SK-N-SH (cell line): ENCODE measurements around the gene CDH16. TPM values are rescaled to one million over a fixed set of nuclear protein-coding genes. Genes with fewer than 3 reads are reported as not detected.

Experiments
- CTCF ChIA-PET: fragments of 300-600, 350-600 bp; formaldehyde crosslinking; extraction: SDS; loops from one replicate; lab custom pipeline; 2021; lab: Yijun Ruan, JAX
- POLR2A ChIA-PET: fragments of 350-600 bp; sonication (Branson Sonifier 250); formaldehyde crosslinking; extraction: SDS; loops from one replicate; lab custom pipeline; 2020; ENCODE audit warnings: antibody characterized with exemption, inconsistent platforms; lab: Yijun Ruan, JAX
- DNase-seq: peaks from one replicate; pipeline ENCODE4 v3.0.0; 2012
- H2AFZ ChIP-seq: fragments of 200-600 bp; sonication (generic); 2 replicates; pipeline ENCODE4 v1.8.1; 2016; ENCODE audit warnings: antibody characterized with exemption, mild to moderate bottlenecking, low read depth
- H3F3A ChIP-seq: fragments of 200-600 bp; sonication (generic); replicated peaks from 2 replicates; pipeline ENCODE3; 2016; ENCODE audit warnings: antibody characterized with exemption, mild to moderate bottlenecking; ENCODE audit not compliant: insufficient read depth
- H3K27ac ChIP-seq, 2 experiments: fragments of 200-500 bp in 1 of 2; fragments of 200-600 bp in 1 of 2; sonication (Bioruptor generic) in 1 of 2; sonication (generic), shearing (Covaris generic) in 1 of 2; 2 replicates each; pipeline versions ENCODE4 v1.5.1 to v1.6.1; 2014 to 2016; ENCODE audit warnings: low read depth in 2 of 2, inconsistent platforms in 1 of 2, low read length in 1 of 2, mild to moderate bottlenecking in 1 of 2, mixed read lengths in 1 of 2
- H3K27me3 ChIP-seq: fragments of 200-600 bp; sonication (generic), shearing (Covaris generic); 2 replicates; pipeline ENCODE4 v1.6.1; 2016; ENCODE audit warnings: mixed run types; ENCODE audit not compliant: insufficient read depth
- H3K36me3 ChIP-seq, 2 experiments: fragments of 200-500 bp in 1 of 2; fragments of 200-600 bp in 1 of 2; sonication (Bioruptor generic) in 1 of 2; sonication (generic) in 1 of 2; replicated peaks in 1 of 2; 2 replicates each; pipeline versions ENCODE3 to v1.5.1; 2014 to 2016; ENCODE audit warnings: low read length in 1 of 2, mild to moderate bottlenecking in 1 of 2; ENCODE audit not compliant: insufficient read depth in 2 of 2, control insufficient read depth in 1 of 2
- H3K4me1 ChIP-seq, 2 experiments: fragments of 200-500 bp in 1 of 2; fragments of 200-600 bp in 1 of 2; sonication (Bioruptor generic) in 1 of 2; sonication (generic), shearing (Covaris generic) in 1 of 2; 2 replicates each; pipeline versions ENCODE4 v1.5.1 to v1.6.1; 2014 to 2016; ENCODE audit warnings: low read depth in 1 of 2, low read length in 1 of 2, mixed run types in 1 of 2; ENCODE audit not compliant: insufficient read depth in 2 of 2, control insufficient read depth in 1 of 2
- H3K4me2 ChIP-seq: fragments of 200-600 bp; sonication (generic), shearing (Covaris generic); 2 replicates; pipeline ENCODE4 v1.6.1; 2017; ENCODE audit warnings: mixed run types
- H3K4me3 ChIP-seq, 2 experiments: fragments of 200-500 bp in 1 of 2; fragments of 200-600 bp in 1 of 2; sonication (Bioruptor generic) in 1 of 2; sonication (generic), shearing (Covaris generic) in 1 of 2; 2 replicates each; pipeline versions ENCODE4 v1.5.1 to v1.8.1; 2014 to 2016; ENCODE audit warnings: low read depth in 2 of 2, inconsistent platforms in 1 of 2, low read length in 1 of 2, mild to moderate bottlenecking in 1 of 2, mixed read lengths in 1 of 2, moderate library complexity in 1 of 2
- H3K79me2 ChIP-seq: fragments of 200-600 bp; sonication (generic); 2 replicates; pipeline ENCODE4 v1.8.1; 2017; ENCODE audit warnings: mild to moderate bottlenecking; ENCODE audit not compliant: insufficient read depth
- H3K9ac ChIP-seq: fragments of 200-600 bp; sonication (generic); 2 replicates; pipeline ENCODE4 v1.6.1; 2017; ENCODE audit warnings: mixed run types
- H3K9me2 ChIP-seq: fragments of 200-600 bp; sonication (generic); 2 replicates; pipeline ENCODE4 v1.6.1; 2017; ENCODE audit warnings: mixed run types
- H3K9me3 ChIP-seq: fragments of 200-600 bp; sonication (generic); 2 replicates; pipeline ENCODE4 v1.6.1; 2017; ENCODE audit warnings: mixed run types, mild to moderate bottlenecking, moderate library complexity
- H4K20me1 ChIP-seq: fragments of 200-600 bp; sonication (generic); 2 replicates; pipeline ENCODE4 v1.6.1; 2017; ENCODE audit warnings: mild to moderate bottlenecking, mixed run types; ENCODE audit not compliant: insufficient read depth
- GABPA ChIP-seq: IDR thresholded peaks from 2 replicates; pipeline ENCODE4 v1.4.0; 2012; ENCODE audit warnings: low read depth, mild to moderate bottlenecking
- NFIC ChIP-seq: IDR thresholded peaks from 2 replicates; pipeline ENCODE4 v1.4.0; 2012; ENCODE audit warnings: borderline replicate concordance
- NRF1 ChIP-seq: IDR thresholded peaks from 2 replicates; pipeline ENCODE4 v1.6.1; 2012; ENCODE audit warnings: low read depth, mild to moderate bottlenecking, low read length
- RAD21 ChIP-seq: IDR thresholded peaks from 2 replicates; pipeline ENCODE4 v1.6.1; 2012; ENCODE audit warnings: mild to moderate bottlenecking, low read length
- RCOR1 ChIP-seq: fragments of 150-350 bp; IDR thresholded peaks from 2 replicates; pipeline ENCODE4 v1.6.1; 2017; ENCODE audit warnings: antibody characterized with exemption, low read length
- RFX5 ChIP-seq: IDR thresholded peaks from 2 replicates; pipeline ENCODE4 v1.6.1; 2012; ENCODE audit warnings: mild to moderate bottlenecking, improper control_type of control experiment, low read length
- SMC3 ChIP-seq: IDR thresholded peaks from 2 replicates; pipeline ENCODE4 v1.6.1; 2012; ENCODE audit warnings: low read depth, low read length, improper control_type of control experiment
- TAF1 ChIP-seq: IDR thresholded peaks from 2 replicates; pipeline ENCODE4 v1.6.1; 2012; ENCODE audit warnings: low read depth, mild to moderate bottlenecking, low read length, moderate library complexity, borderline replicate concordance
- TCF12 ChIP-seq: IDR thresholded peaks from 2 replicates; pipeline ENCODE4 v1.4.0; 2012
- WGBS: methylation state at CpG from one replicate; pipeline ENCODE4 v1.1.6; 2017; ENCODE audit warnings: low lambda C conversion rate; 5-methylcytosine and 5-hydroxymethylcytosine counted together
- polyA plus RNA-seq, 3 experiments: library from polyadenylated mRNA; depleted of rRNA; stranded (reverse); fragments of >200 nt; gene quantifications; 2 replicates each; pipeline ENCODE4 v1.2.3, GENCODE V29; 2012
- TF ChIP-seq, protein P1 (sequence below): IDR thresholded peaks from 2 replicates; pipeline ENCODE4 v1.4.0; 2012; ENCODE audit warnings: low read depth, borderline replicate concordance
- TF ChIP-seq, protein P2 (sequence below): fragments of 200-600 bp; sonication (generic); IDR thresholded peaks from 2 replicates; pipeline ENCODE4 v1.6.1; 2017; ENCODE audit warnings: antibody characterized with exemption, mild to moderate bottlenecking, moderate library complexity
- TF ChIP-seq, protein P3 (sequence below): fragments of 150-350 bp; IDR thresholded peaks from 2 replicates; pipeline ENCODE4 v1.6.1; 2016; ENCODE audit warnings: mild to moderate bottlenecking, low read depth, low read length
- TF ChIP-seq, protein P4 (sequence below): IDR thresholded peaks from 2 replicates; pipeline ENCODE4 v1.6.1; 2012; ENCODE audit warnings: mild to moderate bottlenecking, low read depth, low read length, moderate library complexity
- TF ChIP-seq, protein P5 (sequence below): IDR thresholded peaks from 2 replicates; pipeline ENCODE4 v1.4.0; 2012; ENCODE audit warnings: low read depth

CDH16 gene
- polyA plus RNA-seq, 1 of the 3 experiments (the other 2 are of a cell fraction): not detected

DNA sequence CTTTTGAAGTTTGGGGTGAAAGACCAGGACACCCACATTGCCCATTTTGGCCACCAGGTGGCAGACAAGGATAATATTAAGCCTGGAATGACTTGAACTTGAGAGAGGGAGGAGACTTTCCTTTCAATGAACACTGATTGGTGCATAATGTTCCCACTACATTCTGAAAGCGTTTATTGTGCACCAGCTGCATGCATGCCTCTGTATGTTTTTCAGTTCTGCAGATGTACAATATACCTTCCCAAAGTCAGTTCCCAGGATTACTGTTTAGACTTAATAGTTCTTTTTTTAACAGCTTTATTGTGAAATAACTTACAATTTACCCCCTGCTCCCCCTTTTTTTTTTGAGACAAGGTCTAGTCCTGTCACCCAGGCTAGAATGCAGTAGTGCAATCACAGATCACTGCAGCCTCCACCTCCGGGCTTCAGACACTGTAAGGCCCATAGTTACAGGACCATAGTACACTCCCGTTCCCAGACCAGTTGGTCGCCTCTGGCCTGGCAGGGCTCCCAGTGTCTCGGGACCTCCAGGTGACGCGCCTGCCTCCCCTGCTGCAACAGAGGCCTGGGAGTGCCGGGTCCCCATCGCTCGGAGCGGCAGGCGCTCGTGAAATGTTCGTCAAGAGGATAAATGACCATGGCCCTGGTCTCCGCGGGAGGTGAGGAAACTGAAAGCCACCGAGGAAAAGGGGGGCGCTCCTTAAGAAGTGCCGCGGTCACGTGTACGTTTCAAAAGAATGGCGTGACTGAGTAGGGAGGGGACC is 28.8 kb upstream of the CDH16 start:
- Histone ChIP-seq H3K4me1 (peaks cover 0 to 8% of the 10 kb centered on the region in 2 experiments; a peak in 1 of 4 replicates), H4K20me1 (no peaks in the 10 kb centered on the region), H3K9ac (no peak overlapping the region), H3K79me2 (no peaks in the 10 kb centered on the region), H3K27me3 (no peaks in the 10 kb centered on the region)
- CTCF ChIA-PET: interaction anchor here (0.6 to 3.6 kb wide), 23 partner anchors 12 to 273 kb away, joined by 3 to 22 read pairs (median 3); partner anchors contain the start of genes CES2 and CES3
- POLR2A ChIA-PET: no interaction called here
- no peak for TF ChIP-seq TCF12
- TF ChIP-seq, protein P1, sequence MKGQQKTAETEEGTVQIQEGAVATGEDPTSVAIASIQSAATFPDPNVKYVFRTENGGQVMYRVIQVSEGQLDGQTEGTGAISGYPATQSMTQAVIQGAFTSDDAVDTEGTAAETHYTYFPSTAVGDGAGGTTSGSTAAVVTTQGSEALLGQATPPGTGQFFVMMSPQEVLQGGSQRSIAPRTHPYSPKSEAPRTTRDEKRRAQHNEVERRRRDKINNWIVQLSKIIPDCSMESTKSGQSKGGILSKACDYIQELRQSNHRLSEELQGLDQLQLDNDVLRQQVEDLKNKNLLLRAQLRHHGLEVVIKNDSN: no peak
- TF ChIP-seq, protein P2, sequence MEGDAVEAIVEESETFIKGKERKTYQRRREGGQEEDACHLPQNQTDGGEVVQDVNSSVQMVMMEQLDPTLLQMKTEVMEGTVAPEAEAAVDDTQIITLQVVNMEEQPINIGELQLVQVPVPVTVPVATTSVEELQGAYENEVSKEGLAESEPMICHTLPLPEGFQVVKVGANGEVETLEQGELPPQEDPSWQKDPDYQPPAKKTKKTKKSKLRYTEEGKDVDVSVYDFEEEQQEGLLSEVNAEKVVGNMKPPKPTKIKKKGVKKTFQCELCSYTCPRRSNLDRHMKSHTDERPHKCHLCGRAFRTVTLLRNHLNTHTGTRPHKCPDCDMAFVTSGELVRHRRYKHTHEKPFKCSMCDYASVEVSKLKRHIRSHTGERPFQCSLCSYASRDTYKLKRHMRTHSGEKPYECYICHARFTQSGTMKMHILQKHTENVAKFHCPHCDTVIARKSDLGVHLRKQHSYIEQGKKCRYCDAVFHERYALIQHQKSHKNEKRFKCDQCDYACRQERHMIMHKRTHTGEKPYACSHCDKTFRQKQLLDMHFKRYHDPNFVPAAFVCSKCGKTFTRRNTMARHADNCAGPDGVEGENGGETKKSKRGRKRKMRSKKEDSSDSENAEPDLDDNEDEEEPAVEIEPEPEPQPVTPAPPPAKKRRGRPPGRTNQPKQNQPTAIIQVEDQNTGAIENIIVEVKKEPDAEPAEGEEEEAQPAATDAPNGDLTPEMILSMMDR: peak; percentile 91
- no peak for TF ChIP-seq NRF1
- TF ChIP-seq GABPA: no peak
- no peak for TF ChIP-seq RFX5
- TF ChIP-seq SMC3: peak; percentile 58
- TF ChIP-seq, protein P3, sequence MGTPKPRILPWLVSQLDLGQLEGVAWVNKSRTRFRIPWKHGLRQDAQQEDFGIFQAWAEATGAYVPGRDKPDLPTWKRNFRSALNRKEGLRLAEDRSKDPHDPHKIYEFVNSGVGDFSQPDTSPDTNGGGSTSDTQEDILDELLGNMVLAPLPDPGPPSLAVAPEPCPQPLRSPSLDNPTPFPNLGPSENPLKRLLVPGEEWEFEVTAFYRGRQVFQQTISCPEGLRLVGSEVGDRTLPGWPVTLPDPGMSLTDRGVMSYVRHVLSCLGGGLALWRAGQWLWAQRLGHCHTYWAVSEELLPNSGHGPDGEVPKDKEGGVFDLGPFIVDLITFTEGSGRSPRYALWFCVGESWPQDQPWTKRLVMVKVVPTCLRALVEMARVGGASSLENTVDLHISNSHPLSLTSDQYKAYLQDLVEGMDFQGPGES: no peak
- TF ChIP-seq, protein P4, sequence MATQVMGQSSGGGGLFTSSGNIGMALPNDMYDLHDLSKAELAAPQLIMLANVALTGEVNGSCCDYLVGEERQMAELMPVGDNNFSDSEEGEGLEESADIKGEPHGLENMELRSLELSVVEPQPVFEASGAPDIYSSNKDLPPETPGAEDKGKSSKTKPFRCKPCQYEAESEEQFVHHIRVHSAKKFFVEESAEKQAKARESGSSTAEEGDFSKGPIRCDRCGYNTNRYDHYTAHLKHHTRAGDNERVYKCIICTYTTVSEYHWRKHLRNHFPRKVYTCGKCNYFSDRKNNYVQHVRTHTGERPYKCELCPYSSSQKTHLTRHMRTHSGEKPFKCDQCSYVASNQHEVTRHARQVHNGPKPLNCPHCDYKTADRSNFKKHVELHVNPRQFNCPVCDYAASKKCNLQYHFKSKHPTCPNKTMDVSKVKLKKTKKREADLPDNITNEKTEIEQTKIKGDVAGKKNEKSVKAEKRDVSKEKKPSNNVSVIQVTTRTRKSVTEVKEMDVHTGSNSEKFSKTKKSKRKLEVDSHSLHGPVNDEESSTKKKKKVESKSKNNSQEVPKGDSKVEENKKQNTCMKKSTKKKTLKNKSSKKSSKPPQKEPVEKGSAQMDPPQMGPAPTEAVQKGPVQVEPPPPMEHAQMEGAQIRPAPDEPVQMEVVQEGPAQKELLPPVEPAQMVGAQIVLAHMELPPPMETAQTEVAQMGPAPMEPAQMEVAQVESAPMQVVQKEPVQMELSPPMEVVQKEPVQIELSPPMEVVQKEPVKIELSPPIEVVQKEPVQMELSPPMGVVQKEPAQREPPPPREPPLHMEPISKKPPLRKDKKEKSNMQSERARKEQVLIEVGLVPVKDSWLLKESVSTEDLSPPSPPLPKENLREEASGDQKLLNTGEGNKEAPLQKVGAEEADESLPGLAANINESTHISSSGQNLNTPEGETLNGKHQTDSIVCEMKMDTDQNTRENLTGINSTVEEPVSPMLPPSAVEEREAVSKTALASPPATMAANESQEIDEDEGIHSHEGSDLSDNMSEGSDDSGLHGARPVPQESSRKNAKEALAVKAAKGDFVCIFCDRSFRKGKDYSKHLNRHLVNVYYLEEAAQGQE: no peak
- no peak for TF ChIP-seq TAF1
- TF ChIP-seq, protein P5, sequence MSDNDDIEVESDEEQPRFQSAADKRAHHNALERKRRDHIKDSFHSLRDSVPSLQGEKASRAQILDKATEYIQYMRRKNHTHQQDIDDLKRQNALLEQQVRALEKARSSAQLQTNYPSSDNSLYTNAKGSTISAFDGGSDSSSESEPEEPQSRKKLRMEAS: no peak
- TF ChIP-seq RAD21: peak; percentile 80
- TF ChIP-seq RCOR1: 0 out of 2 replicates have a peak, but pooled peaks have one; percentile 47
- no peak for TF ChIP-seq NFIC
- TF ChIP-seq, all 33 proteins: peak for 4
- Histone ChIP-seq H3K4me3 (peak overlapping the region; percentile 45 to 57), H3K9me3 (no peaks in the 10 kb centered on the region; the same call in 1 of the 2 replicates), H2AFZ (peak overlapping the region; percentile 84), H3K36me3 (peaks cover 5 to 13% of the 10 kb centered on the region in 2 experiments), H3K9me2 (no peaks in the 10 kb centered on the region), H3F3A (peaks cover 14% of the 10 kb centered on the region), H3K27ac (no peak overlapping the region), H3K4me2 (peak overlapping the region; percentile 79)
- 3% methylated on average over 21 of the region's 23 CpGs for WGBS
- DNase-seq: peak; percentile 88
